NCI-H2107 treated with DMSO at 0.1 percent for 48 hours (cell line): ENCODE results near the gene EXOC3L4.

ENCODE experiments used
- DNase-seq: peaks from one replicate; lab custom pipeline; 2025; ENCODE audit not compliant: unreplicated experiment; lab: John Stamatoyannopoulos, UW

EXOC3L4 gene

DNA sequence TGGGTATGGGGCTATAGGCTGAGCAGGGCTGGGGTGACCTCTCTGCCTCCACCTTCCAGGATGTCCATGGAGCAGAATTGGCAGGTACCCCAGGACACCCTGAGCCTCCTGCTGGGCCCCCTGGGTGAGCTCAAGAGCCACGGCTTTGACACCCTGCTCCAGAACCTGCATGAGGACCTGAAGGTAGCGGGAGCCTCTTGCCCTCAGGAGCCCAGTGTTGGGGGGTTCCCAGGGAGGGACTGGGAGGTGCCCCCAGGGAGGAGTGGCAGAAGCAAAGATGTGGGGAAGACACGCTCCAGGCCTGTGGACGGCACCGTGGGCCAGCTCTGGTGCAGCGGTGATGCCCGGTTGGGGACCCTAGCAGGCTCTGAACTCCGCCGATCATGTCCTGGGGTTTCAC is 37.1 kb downstream of the EXOC3L4 start:
- DNase-seq = no peak

DNA sequence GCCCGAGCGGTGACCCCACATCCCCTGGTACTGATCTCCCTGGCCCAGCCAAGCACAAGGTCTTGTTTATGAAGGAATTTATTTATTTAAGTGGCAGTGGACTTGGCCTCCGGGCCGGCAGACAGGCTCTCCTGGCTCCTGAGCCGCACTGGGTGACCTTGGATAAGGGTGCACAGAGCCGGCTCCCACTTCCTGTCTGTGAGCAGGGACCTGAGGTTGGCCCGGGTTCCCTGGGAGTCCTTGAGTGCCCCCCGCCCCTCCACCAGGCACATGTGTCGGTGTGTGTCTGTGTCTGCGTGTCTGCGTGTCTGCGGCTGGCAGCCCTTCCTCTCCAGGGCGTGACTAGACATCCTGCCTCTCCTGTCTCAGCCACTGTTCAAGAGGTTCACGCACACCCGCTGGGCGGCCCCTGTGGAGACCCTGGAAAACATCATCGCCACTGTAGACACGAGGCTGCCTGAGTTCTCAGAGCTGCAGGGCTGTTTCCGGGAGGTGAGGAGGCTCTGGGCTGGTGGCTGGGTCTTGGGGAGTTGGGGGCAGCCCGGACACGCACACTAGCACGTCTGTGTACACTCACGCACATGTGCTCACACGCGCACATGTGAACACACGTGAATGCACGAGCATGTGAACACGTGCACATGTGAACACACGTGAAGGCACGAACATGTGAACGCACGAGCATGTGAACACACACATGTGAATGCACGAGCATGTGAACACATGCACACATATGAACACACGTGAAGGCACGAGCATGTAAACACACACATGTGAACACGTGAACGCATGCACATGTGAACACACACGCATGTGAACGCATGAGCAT is 38.1 kb downstream of the EXOC3L4 start:
- DNase-seq = no peak

DNA sequence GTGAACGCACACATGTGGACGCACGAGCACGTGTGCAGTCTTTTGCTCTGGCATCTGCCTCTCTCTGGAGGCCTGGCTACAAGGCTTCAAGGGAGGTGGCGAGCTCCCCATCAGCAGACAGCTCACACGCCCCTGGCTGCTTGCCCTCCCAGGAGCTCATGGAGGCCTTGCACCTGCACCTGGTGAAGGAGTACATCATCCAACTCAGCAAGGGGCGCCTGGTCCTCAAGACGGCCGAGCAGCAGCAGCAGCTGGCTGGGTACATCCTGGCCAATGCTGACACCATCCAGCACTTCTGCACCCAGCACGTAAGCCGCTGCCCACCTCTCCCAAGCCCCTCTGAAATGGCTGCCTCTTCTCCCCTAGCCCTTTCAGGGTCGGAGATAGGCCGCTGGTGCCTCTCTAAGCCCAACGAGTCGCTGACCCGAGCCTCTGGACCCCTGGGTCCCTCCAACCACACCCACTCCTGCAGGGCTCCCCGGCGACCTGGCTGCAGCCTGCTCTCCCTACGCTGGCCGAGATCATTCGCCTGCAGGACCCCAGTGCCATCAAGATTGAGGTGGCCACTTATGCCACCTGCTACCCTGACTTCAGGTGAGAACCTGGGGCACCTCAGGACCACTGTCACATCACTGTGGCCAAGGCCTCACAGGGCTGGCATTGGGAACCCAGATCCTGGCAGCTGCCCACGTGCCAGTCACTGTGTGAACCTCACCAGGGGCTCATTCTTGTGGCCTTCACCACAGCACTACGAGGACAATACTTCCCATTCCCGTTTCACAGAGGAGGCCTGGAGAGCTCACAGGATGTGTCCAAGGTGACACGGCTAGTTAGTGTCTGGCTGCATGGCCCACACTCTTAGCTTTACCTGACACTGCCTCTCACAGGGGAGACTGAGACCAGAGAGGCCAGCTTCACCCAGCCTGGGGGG is 39.0 kb downstream of the EXOC3L4 start:
- DNase-seq = no peak

DNA sequence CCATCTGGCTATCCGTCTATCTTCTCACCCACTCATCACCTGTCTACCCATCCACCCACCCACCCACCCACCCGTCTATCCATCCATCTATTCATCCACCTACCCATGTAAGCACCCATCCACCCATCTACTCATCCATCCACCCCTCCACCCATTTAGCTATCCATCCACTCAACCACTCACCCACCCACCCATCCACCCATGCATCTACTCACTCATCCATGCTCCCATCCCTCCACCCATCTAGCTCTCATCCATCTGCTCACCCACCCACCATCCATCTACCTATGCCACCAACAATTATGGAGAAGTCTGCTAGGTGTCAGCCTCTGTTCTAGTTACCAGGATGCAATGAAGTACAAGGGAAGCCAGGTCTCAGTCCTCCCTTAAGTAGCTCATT is 39.9 kb downstream of the EXOC3L4 start:
- no peak for DNase-seq

- no peak for DNase-seq
These were observed 40.4 kb downstream of the EXOC3L4 start for GRCh38 chr14:103134919-103135318.

DNA sequence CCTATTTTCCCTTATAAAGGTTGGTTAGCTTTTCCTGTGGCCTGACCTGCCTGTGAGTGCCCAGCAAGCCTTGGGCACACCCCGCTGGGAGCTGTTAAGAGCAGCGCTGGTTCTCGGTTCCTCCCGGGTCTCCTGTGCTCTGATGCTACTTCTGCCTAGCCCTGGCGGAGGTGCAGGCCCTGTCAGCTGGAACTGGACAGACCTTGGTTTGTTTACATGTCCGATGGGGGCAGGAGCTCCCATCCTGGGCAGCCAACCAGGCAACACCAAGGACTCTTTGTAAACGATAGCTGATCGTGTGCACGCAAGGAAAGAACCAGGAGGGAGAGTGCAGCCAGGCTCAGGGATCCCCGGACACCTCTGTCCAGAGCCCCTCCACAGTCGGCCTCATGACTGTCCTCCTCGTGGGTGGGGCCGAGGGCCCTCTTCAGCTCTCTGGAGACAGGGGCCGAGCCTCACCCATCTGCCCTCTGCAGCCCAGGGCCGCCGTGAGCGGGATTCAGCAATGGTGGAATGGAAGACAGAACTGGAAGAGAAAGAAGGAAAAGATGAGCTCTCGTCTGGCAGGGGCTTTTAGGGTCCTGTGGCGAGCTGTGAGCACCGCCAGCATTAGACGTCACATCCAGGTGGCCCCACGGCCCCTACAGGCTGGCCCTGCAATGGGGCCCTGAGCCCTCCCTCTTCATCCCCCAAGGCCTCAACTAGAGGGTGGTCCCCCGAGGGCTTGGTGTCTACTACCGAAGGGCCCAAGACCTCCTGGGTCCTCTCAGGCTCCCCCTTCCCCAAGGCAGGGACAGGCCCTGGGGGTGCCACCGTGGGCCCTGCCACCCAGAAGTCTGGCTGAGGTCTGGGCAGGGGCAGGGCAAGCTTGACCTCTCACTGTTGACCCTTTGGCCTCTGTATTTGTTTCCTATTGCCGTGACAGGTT is 41.1 kb downstream of the EXOC3L4 start:
- no peak for DNase-seq

DNA sequence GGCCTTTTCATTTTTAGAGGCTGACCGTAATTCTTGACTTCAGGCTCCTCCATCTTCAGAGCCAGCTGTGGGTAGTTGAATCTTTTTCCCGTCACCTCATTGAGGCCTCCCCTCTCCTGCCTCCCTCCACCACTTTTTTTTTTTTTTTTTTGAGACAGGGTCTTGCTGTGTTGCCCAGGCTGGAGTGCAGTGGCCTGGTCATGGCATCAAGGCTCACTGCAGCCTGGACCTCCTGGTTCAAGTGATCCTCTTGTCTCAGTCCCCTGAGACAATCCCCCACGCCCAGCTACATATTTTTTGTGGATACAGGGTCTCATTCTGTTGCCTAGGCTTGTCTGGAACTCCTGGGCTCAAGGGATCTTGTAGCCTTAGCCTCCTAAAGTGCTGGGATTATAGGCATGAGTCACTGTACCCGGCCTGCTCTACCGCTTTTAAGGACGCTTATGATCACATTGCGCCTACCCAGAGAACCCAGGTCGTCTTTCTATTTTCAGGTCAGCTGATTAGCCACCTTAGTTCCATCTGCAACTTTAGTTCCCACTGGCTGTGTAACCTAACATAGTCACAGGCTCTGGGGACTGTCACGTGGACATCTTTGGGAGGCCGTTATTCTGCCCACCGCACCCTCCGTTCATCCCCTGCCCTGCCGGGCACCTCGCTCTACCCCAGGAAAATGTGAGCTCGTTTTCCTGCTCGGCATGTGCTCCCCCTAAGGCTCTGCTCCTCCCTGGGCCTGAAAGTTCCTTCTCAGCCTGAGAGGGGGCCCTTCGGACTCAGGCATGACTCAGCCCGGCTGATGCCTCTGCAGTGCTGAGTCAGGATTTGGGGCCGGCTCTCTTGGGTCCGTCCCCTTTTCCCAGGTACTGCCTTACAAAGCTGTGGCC is 42.1 kb downstream of the EXOC3L4 start:
- no peak for DNase-seq

GRCh38 chr14:103137689-103138300 is 43.3 kb downstream of the EXOC3L4 start:
- DNase-seq = no peak

DNA sequence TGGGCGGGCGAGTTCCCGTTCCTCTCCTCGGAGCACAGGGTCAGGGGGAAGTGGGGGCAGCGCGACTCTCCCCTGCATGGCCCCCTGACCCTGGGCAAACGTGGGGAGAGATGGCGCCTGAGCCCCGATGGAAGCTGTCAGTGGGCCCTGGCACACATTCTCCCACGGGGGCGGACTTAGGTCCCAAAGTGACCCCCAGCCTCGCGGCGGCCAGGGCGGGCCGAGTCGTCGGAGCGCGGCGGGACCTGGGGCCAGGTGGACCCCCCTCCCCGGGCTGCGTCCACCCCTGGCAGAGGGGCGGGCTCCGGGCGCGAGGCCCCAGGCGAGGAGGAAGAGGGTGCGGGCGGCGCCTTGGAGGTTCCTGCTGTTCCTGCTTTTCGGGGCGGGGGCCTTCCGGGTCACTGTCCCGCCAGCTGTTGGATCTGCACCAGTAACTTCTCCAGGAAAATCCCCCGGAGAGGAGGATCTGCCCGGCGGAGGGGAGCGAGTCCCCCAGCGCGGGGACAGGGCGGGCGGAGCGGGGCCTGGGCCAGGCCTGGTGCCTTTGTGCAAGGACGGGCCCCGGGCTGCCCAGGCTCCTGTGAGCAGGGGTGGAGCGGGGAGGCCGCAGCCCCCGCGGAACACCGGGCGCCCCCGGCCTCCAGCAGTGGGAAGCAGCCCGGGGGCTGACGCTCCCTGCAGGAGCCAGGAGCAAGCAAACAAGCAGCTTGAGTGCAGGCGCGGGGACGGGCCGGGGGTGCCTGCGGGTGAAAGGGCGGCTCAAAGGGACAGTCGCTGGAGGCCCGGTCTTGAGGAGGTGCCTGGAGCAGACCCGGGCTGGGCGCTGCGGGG is 44.0 kb downstream of the EXOC3L4 start:
- no peak for DNase-seq

- DNase-seq = no peak
These were observed 44.9 kb downstream of the EXOC3L4 start for GRCh38 chr14:103139132-103140025.

- DNase-seq = peak; percentile 84
These were observed 46.0 kb downstream of the EXOC3L4 start for GRCh38 chr14:103140316-103141109.

- DNase-seq = peak; percentile 84
These were observed 46.7 kb downstream of the EXOC3L4 start for GRCh38 chr14:103141117-103141796.

GRCh38 chr14:103142026-103142425 is 47.5 kb downstream of the EXOC3L4 start:
- peak; percentile 78 for DNase-seq

GRCh38 chr14:103142721-103143302 is 48.3 kb downstream of the EXOC3L4 start:
- no peak for DNase-seq

- no peak for DNase-seq
These were observed 49.0 kb downstream of the EXOC3L4 start for GRCh38 chr14:103143506-103143905.

DNA sequence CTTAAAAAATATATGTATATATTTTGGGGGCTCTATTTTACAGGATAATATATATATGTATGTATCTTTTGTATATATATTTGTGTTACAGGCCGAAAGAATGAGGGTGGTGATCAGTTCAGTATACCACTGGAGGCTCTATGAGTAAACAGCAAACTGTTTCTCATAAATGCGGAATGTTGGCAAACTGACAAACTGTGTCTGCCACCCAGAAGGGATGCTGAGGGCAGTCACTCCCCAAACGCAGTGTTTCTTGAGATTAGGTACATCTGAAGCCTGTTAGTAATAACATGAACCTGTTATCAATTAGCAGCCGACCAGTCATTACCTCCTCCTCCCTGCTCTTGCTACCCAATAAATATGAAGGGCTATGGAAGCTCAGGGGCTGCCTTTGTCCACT is 49.6 kb downstream of the EXOC3L4 start:
- no peak for DNase-seq
